HepG2 (cell line): ENCODE results near the gene PRSS53. TPM values are rescaled to one million over a fixed set of nuclear protein-coding genes. Genes with fewer than 3 reads are reported as not detected.

ENCODE experiments used
- ATAC-seq: fragments of 200-7000 bp; cut with Tn5 transposase; 3 replicates; pipeline ENCODE4 v1.9.1; 2020; ENCODE audit warnings: mild to moderate bottlenecking, moderate library complexity
- BruUV-seq: library from RNA; stranded (reverse); fragments of 400-500 nt; replicated peaks from 2 replicates; lab custom pipeline; 2021; lab: Mats Ljungman, UMichigan
- CTCF ChIA-PET: fragments of 300-600 bp; formaldehyde crosslinking; extraction: SDS; loops from one replicate; lab custom pipeline; 2021; ENCODE audit warnings: low total read pairs, inconsistent platforms, low intra/inter-chr PET ratio; lab: Yijun Ruan, JAX
- POLR2A ChIA-PET: fragments of 350-600 bp; sonication (Branson Sonifier 250); formaldehyde crosslinking; loops from one replicate; lab custom pipeline; 2020; ENCODE audit warnings: antibody characterized with exemption, inconsistent platforms; lab: Yijun Ruan, JAX
- DNase-seq: peaks from one replicate; pipeline ENCODE4 v3.0.0-alpha.2; 2015; ENCODE audit warnings: low spot score
- FAIRE-seq: peaks from 3 replicates; lab custom pipeline; 2011; peaks lifted over from hg19 to GRCh38; lab: Jason Lieb, UNC
- H2AFZ ChIP-seq: one replicate; pipeline ENCODE4 v1.6.1; 2011; ENCODE audit warnings: low read length, inconsistent platforms
- H3K27ac ChIP-seq: fragments of 300-600 bp; 3 replicates; pipeline ENCODE4 v1.8.0; 2011; ENCODE audit warnings: mixed run types, mild to moderate bottlenecking, mixed read lengths, low read length, inconsistent platforms; ENCODE audit not compliant: insufficient read depth; ENCODE audit errors: extremely low read length
- H3K27me3 ChIP-seq, 2 experiments: fragments of 200-600 bp in 1 of 2; 2 replicates in 1 of 2; 3 replicates in 1 of 2; pipeline versions ENCODE4 v1.6.0 to v1.8.0; 2011; ENCODE audit warnings: low read length in 2 of 2, mild to moderate bottlenecking in 2 of 2, moderate library complexity in 2 of 2, inconsistent platforms in 1 of 2; ENCODE audit not compliant: insufficient read depth in 2 of 2, control insufficient read depth in 1 of 2
- H3K36me3 ChIP-seq, 2 experiments: fragments of 200-600 bp in 1 of 2; replicated peaks in 1 of 2; 2 replicates in 1 of 2; 3 replicates in 1 of 2; pipeline versions ENCODE4 v1.5.1 to v1.8.0; 2011; ENCODE audit warnings: low read length in 2 of 2, inconsistent platforms in 1 of 2; ENCODE audit not compliant: insufficient read depth in 2 of 2, control insufficient read depth in 1 of 2
- H3K4me1 ChIP-seq: 2 replicates; pipeline ENCODE4 v1.5.1; 2012; ENCODE audit warnings: low read length, inconsistent platforms; ENCODE audit not compliant: insufficient read depth
- H3K4me2 ChIP-seq: 2 replicates; pipeline ENCODE4 v1.6.0; 2011; ENCODE audit warnings: low read depth, low read length, inconsistent platforms
- H3K4me3 ChIP-seq, 3 experiments: fragments of 200-600 bp in 1 of 3; sonication (generic), shearing (Covaris generic) in 1 of 3; replicated peaks in 1 of 3; 2 replicates each; pipeline ENCODE4 v1.5.1; 2011 to 2016; ENCODE audit warnings: low read length in 3 of 3, inconsistent platforms in 2 of 3, low read depth in 2 of 3, mild to moderate bottlenecking in 2 of 3, control low read depth in 1 of 3, mixed read lengths in 1 of 3; ENCODE audit not compliant: insufficient read depth in 1 of 3
- H3K79me2 ChIP-seq: one replicate; pipeline ENCODE4 v1.6.1; 2011; ENCODE audit warnings: low read length, inconsistent platforms; ENCODE audit not compliant: insufficient read depth
- H3K9ac ChIP-seq: 2 replicates; pipeline ENCODE4 v1.6.0; 2011; ENCODE audit warnings: mild to moderate bottlenecking, low read depth, low read length, inconsistent platforms; ENCODE audit not compliant: insufficient read depth
- H3K9me3 ChIP-seq: 2 replicates; pipeline ENCODE4 v1.5.1; 2012; ENCODE audit warnings: mild to moderate bottlenecking, low read length
- H4K20me1 ChIP-seq: 2 replicates; pipeline ENCODE4 v1.6.0; 2011; ENCODE audit warnings: inconsistent platforms, mild to moderate bottlenecking, low read length, moderate library complexity; ENCODE audit not compliant: insufficient read depth
- EP300 ChIP-seq, 3 experiments: sonication (generic) in 1 of 3; formaldehyde crosslinking in 1 of 3; IDR thresholded peaks; 2 replicates each; pipeline versions ENCODE4 v1.5.1 to v1.6.1; 2011 to 2020; ENCODE audit warnings: low read depth in 2 of 3, low read length in 2 of 3, borderline replicate concordance in 1 of 3, improper control_type of control experiment in 1 of 3, mild to moderate bottlenecking in 1 of 3, missing genetic modification reagents in 1 of 3, moderate library complexity in 1 of 3
- NFIC ChIP-seq: IDR thresholded peaks from 2 replicates; pipeline ENCODE4 v1.6.1; 2012; ENCODE audit warnings: mild to moderate bottlenecking, low read length, inconsistent platforms
- NR2F6 ChIP-seq, 2 experiments: IDR thresholded peaks; 2 replicates each; pipeline ENCODE4 v1.6.1; 2016; ENCODE audit warnings: antibody characterized with exemption in 1 of 2, mild to moderate bottlenecking in 1 of 2
- TGIF2 ChIP-seq: IDR thresholded peaks from 2 replicates; pipeline ENCODE4 v1.6.1; 2016; ENCODE audit warnings: control low read depth, missing compliant biosample characterization
- ZNF782 ChIP-seq: sonication (generic); formaldehyde crosslinking; IDR thresholded peaks from 2 replicates; pipeline ENCODE4 v1.4.0; 2020; ENCODE audit warnings: missing genetic modification reagents, mild to moderate bottlenecking, borderline replicate concordance
- WGBS: methylation state at CpG from one replicate; pipeline ENCODE4 v1.1.6; 2017; ENCODE audit warnings: low lambda C conversion rate; 5-methylcytosine and 5-hydroxymethylcytosine counted together
- in situ Hi-C: cut with HindIII; loops from 2 replicates; pipeline ENCODE4 v1.10.0; 2017; ENCODE audit warnings: low pct_unique_long_range_greater_than_20kb; ENCODE audit not compliant: extremely low pct_ligation_motif_present
- intact Hi-C: fragments of 100-400 bp; cut with micrococcal nuclease; formaldehyde crosslinking; loops from one replicate; pipeline ENCODE4 v1.10.0; 2022; ENCODE audit not compliant: unreplicated experiment
- polyA plus RNA-seq, 8 experiments: library from polyadenylated mRNA; depleted of rRNA in 3 of 8; stranded (reverse) in 7 of 8; unstranded in 1 of 8; fragments of >200 nt; fragmentation: Illumina TruSeq in 4 of 8; extraction: Trizol in 4 of 8; gene quantifications; 2 replicates each; pipeline versions ENCODE4 v1.2.1 to v1.2.3, GENCODE V29; 2011 to 2016; ENCODE audit warnings: low read depth in 4 of 8, missing spikeins in 1 of 8, mixed read lengths in 1 of 8; ENCODE audit not compliant: insufficient read depth in 1 of 8
- total RNA-seq, 5 experiments: library from RNA; depleted of rRNA; stranded (reverse); fragments of >200 nt; fragmentation: Illumina TruSeq; extraction: Trizol; gene quantifications; 2 replicates each; pipeline ENCODE4 v1.2.3, GENCODE V29; 2016; ENCODE audit warnings: low read depth in 1 of 5
- TF ChIP-seq, protein P1 (sequence below): sonication (generic); formaldehyde crosslinking; IDR thresholded peaks from 2 replicates; pipeline ENCODE4 v1.4.0; 2020; ENCODE audit warnings: missing genetic modification reagents
- TF ChIP-seq, protein P2 (sequence below): sonication (generic); formaldehyde crosslinking; IDR thresholded peaks from 2 replicates; pipeline ENCODE4 v1.4.0; 2020; ENCODE audit warnings: missing genetic modification reagents

Gene PRSS53
- total and polyA plus RNA-seq, 2 of the 13 experiments (the other 11 are each of a cell fraction or from before 2014, with no cell fraction given): 2.2 to 7.4 TPM

DNA sequence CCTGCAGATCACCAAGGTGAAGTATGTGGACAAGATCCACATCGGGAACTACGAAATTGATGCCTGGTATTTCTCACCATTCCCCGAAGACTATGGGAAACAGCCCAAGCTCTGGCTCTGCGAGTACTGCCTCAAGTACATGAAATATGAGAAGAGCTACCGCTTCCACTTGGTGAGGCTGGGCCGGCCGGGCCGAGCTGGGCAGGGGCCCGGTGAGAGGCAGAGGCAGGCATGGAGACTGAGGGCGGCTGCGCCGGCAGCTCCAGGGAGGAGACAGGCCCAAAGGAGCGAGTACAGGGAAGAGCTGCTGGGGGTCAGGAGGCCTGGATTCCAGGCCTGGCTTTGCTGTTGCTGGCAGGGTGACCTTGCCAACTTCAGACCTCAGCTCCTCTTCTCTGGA is 38.4 kb upstream of the PRSS53 start (continued):
- TF ChIP-seq, protein P1, sequence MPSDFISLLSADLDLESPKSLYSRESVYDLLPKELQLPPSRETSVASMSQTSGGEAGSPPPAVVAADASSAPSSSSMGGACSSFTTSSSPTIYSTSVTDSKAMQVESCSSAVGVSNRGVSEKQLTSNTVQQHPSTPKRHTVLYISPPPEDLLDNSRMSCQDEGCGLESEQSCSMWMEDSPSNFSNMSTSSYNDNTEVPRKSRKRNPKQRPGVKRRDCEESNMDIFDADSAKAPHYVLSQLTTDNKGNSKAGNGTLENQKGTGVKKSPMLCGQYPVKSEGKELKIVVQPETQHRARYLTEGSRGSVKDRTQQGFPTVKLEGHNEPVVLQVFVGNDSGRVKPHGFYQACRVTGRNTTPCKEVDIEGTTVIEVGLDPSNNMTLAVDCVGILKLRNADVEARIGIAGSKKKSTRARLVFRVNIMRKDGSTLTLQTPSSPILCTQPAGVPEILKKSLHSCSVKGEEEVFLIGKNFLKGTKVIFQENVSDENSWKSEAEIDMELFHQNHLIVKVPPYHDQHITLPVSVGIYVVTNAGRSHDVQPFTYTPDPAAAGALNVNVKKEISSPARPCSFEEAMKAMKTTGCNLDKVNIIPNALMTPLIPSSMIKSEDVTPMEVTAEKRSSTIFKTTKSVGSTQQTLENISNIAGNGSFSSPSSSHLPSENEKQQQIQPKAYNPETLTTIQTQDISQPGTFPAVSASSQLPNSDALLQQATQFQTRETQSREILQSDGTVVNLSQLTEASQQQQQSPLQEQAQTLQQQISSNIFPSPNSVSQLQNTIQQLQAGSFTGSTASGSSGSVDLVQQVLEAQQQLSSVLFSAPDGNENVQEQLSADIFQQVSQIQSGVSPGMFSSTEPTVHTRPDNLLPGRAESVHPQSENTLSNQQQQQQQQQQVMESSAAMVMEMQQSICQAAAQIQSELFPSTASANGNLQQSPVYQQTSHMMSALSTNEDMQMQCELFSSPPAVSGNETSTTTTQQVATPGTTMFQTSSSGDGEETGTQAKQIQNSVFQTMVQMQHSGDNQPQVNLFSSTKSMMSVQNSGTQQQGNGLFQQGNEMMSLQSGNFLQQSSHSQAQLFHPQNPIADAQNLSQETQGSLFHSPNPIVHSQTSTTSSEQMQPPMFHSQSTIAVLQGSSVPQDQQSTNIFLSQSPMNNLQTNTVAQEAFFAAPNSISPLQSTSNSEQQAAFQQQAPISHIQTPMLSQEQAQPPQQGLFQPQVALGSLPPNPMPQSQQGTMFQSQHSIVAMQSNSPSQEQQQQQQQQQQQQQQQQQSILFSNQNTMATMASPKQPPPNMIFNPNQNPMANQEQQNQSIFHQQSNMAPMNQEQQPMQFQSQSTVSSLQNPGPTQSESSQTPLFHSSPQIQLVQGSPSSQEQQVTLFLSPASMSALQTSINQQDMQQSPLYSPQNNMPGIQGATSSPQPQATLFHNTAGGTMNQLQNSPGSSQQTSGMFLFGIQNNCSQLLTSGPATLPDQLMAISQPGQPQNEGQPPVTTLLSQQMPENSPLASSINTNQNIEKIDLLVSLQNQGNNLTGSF (CRISPR knock-in tag): no peak
- no peak for TF ChIP-seq TGIF2 (CRISPR knock-in tag)
- TF ChIP-seq NR2F6 (IDR thresholded peaks at IDR 0.05): no peak
- no peak for TF ChIP-seq NR2F6 (CRISPR knock-in tag; IDR thresholded peaks at IDR 0.05)
- TF ChIP-seq, all 625 proteins: peak for 0

DNA sequence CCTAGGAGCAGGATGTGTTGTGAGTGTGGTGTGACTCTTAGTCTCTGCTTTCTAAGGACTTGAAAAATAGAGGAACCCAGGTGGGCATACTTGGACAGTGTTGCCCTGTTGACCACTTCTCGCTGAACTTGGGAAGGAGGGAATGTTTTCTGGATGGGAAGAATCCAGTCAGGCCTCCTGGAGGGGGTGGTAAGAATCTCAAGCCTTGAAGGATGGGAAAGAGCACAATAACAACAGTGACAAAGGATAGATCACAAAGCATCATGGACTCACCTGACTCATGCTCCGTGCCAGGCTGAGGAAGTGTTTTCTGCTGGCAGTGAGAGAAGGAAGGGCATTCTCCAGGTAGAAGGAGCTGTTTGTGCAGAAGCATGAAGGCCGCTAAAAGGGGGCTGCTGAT is 37.1 kb upstream of the PRSS53 start:
- H3K9ac ChIP-seq: no peak overlapping the region
- H3K4me1 ChIP-seq: no peaks in the 10 kb centered on the region
- POLR2A ChIA-PET: interaction anchor here (1.5 to 9.6 kb wide), 2 partner anchors 12 to 13 kb away, joined by 3 to 275 read pairs; partner anchors contain the start of gene PRSS8
- no peak overlapping the region for H2AFZ ChIP-seq
- peaks cover 17 to 33% of the 10 kb centered on the region in 2 experiments for H3K36me3 ChIP-seq
- H3K4me2 ChIP-seq: no peak overlapping the region
- WGBS: 95% methylated on average over 3 of the region's 3 CpGs
- CTCF ChIA-PET: no interaction called here
- in situ Hi-C loops (no loop called here), intact Hi-C loops (no loop called here)
- no peak for FAIRE-seq
- H3K27me3 ChIP-seq: no peaks in the 10 kb centered on the region
- ATAC-seq: no peak
- no peak overlapping the region for H3K4me3 ChIP-seq
- no peak for DNase-seq
- no peaks in the 10 kb centered on the region for H4K20me1 ChIP-seq
- H3K79me2 ChIP-seq: no peaks in the 10 kb centered on the region
- no peaks in the 10 kb centered on the region for H3K9me3 ChIP-seq
- no TSS peak for BruUV-seq
- H3K27ac ChIP-seq: no peak overlapping the region
- TF ChIP-seq ZNF782 (CRISPR knock-in tag) (no peak), EP300 (IDR thresholded peaks at IDR 0.05; ENCODE audit: low read depth in 2 of 2, low read length in 2 of 2) (no peak), EP300 (CRISPR knock-in tag; IDR thresholded peaks at IDR 0.05; ENCODE audit: borderline replicate concordance) (no peak), NFIC (no peak)
- TF ChIP-seq, protein P2, sequence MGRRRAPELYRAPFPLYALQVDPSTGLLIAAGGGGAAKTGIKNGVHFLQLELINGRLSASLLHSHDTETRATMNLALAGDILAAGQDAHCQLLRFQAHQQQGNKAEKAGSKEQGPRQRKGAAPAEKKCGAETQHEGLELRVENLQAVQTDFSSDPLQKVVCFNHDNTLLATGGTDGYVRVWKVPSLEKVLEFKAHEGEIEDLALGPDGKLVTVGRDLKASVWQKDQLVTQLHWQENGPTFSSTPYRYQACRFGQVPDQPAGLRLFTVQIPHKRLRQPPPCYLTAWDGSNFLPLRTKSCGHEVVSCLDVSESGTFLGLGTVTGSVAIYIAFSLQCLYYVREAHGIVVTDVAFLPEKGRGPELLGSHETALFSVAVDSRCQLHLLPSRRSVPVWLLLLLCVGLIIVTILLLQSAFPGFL (CRISPR knock-in tag): 0 out of 2 replicates have a peak, but pooled peaks have one; percentile 39
